K562 (cell line): ENCODE data around the gene HOXA11. TPM values are rescaled to one million over a fixed set of nuclear protein-coding genes. Genes with fewer than 3 reads are reported as not detected.

Experiments
- ATAC-seq: fragments of 200-7000 bp; cut with Tn5 transposase; 3 replicates; pipeline ENCODE4 v1.9.1; 2020; ENCODE audit warnings: moderate library complexity
- BruUV-seq: library from RNA; stranded (reverse); fragments of 400-500 nt; replicated peaks from 2 replicates; lab custom pipeline; 2021; lab: Mats Ljungman, UMichigan
- CTCF ChIA-PET: fragments of 300-600 bp; formaldehyde crosslinking; extraction: SDS; loops from one replicate; lab custom pipeline; 2021; ENCODE audit warnings: low intra/inter-chr PET ratio; lab: Yijun Ruan, JAX
- POLR2A ChIA-PET: fragments of 300-600, 350-650 bp; sonication (Branson Sonifier 250); formaldehyde crosslinking; extraction: SDS; loops from one replicate; lab custom pipeline; 2021; ENCODE audit warnings: antibody characterized with exemption, inconsistent platforms; lab: Yijun Ruan, JAX
- DNase-seq, 4 experiments: peaks; one replicate each; pipeline versions ENCODE4 v3.0.0 to v3.0.0-alpha.2; 2011 to 2018; ENCODE audit warnings: low spot score in 3 of 4, mixed read lengths in 3 of 4; ENCODE audit errors: extremely low read depth in 1 of 4
- FAIRE-seq: peaks from 2 replicates; lab custom pipeline; 2011; peaks lifted over from hg19 to GRCh38; lab: Jason Lieb, UNC
- H2AFZ ChIP-seq: 2 replicates; pipeline ENCODE4 v1.6.0; 2011; ENCODE audit warnings: low read depth, low read length, control low read depth, inconsistent platforms
- H3K27ac ChIP-seq: fragments of 200-600 bp; 3 replicates; pipeline ENCODE4 v1.8.0; 2011; ENCODE audit warnings: low read depth, mild to moderate bottlenecking, control low read depth, inconsistent platforms, low read length, moderate library complexity, mixed read lengths; ENCODE audit errors: extremely low read depth
- H3K27me3 ChIP-seq, 2 experiments: fragments of 300-600 bp in 1 of 2; 2 replicates in 1 of 2; 3 replicates in 1 of 2; pipeline versions ENCODE4 v1.6.0 to v1.8.0; 2011; ENCODE audit warnings: inconsistent platforms in 2 of 2, low read length in 2 of 2, mild to moderate bottlenecking in 1 of 2, mixed read lengths in 1 of 2, moderate library complexity in 1 of 2; ENCODE audit not compliant: control insufficient read depth in 2 of 2, insufficient read depth in 2 of 2
- H3K36me3 ChIP-seq: fragments of 300-600 bp; 3 replicates; pipeline ENCODE4 v1.8.0; 2011; ENCODE audit warnings: mild to moderate bottlenecking, low read length, inconsistent platforms; ENCODE audit not compliant: control insufficient read depth, insufficient read depth
- H3K4me1 ChIP-seq, 2 experiments: fragments of 200-600 bp in 1 of 2; replicated peaks in 1 of 2; 2 replicates in 1 of 2; 3 replicates in 1 of 2; pipeline versions ENCODE4 v1.5.1 to v1.8.0; 2011; ENCODE audit warnings: inconsistent platforms in 2 of 2, low read length in 2 of 2, mild to moderate bottlenecking in 1 of 2, mixed read lengths in 1 of 2, moderate library complexity in 1 of 2; ENCODE audit not compliant: control insufficient read depth in 2 of 2, insufficient read depth in 2 of 2
- H3K4me2 ChIP-seq: 2 replicates; pipeline ENCODE4 v1.6.1; 2011; ENCODE audit warnings: low read length, control low read depth, inconsistent platforms, mixed read lengths; ENCODE audit not compliant: insufficient read depth
- H3K4me3 ChIP-seq: fragments of 200-600 bp; sonication (generic), shearing (Covaris generic); 2 replicates; pipeline ENCODE4 v1.5.1; 2016; ENCODE audit warnings: control low read depth, inconsistent platforms
- H3K79me2 ChIP-seq: fragments of 200-600 bp; 3 replicates; pipeline ENCODE4 v1.8.0; 2011; ENCODE audit warnings: low read length, inconsistent platforms; ENCODE audit not compliant: control insufficient read depth, insufficient read depth
- H3K9ac ChIP-seq, 2 experiments: 2 replicates each; pipeline versions ENCODE4 v1.6.0 to v1.6.1; 2011; ENCODE audit warnings: low read depth in 2 of 2, low read length in 2 of 2, control low read depth in 1 of 2, inconsistent platforms in 1 of 2, mild to moderate bottlenecking in 1 of 2, mixed read lengths in 1 of 2; ENCODE audit not compliant: insufficient read depth in 1 of 2
- H3K9me1 ChIP-seq: one replicate; pipeline ENCODE4 v1.6.0; 2011; ENCODE audit warnings: inconsistent platforms, mild to moderate bottlenecking, low read length, moderate library complexity; ENCODE audit not compliant: control insufficient read depth, insufficient read depth
- H3K9me3 ChIP-seq: replicated peaks from 2 replicates; pipeline ENCODE4 v1.5.1; 2011; ENCODE audit warnings: low read depth, low read length, inconsistent platforms; ENCODE audit not compliant: control insufficient read depth, insufficient read depth
- H4K20me1 ChIP-seq: replicated peaks from 2 replicates; pipeline ENCODE4 v1.6.1; 2011; ENCODE audit warnings: low read length, inconsistent platforms, mixed read lengths; ENCODE audit not compliant: control insufficient read depth, insufficient read depth
- BRD9 ChIP-seq: fragments of 450-650 bp; IDR thresholded peaks from 2 replicates; pipeline ENCODE4 v1.6.1; 2018; ENCODE audit warnings: low read depth; ENCODE audit not compliant: partially characterized antibody
- CHD7 ChIP-seq: fragments of 200-600 bp; sonication (generic); IDR thresholded peaks from one replicate; pipeline ENCODE4 v1.6.1; 2012; ENCODE audit warnings: mild to moderate bottlenecking, low read depth, low read length, inconsistent platforms
- ETS2 ChIP-seq: IDR thresholded peaks from 2 replicates; pipeline ENCODE4 v1.6.1; 2016; ENCODE audit warnings: borderline replicate concordance, missing genetic modification characterization, mild to moderate bottlenecking, moderate library complexity, missing compliant biosample characterization; ENCODE audit not compliant: poor library complexity, severe bottlenecking
- POLR2G ChIP-seq: fragments of 200-400 bp; formaldehyde crosslinking; IDR thresholded peaks from 2 replicates; pipeline ENCODE4 v1.6.1; 2017; ENCODE audit warnings: low read depth, mild to moderate bottlenecking, antibody characterized with exemption, low read length, moderate library complexity
- WGBS: fragments of 100-300 bp; shearing (Covaris generic); methylation state at CpG from one replicate; pipeline ENCODE4 v1.1.6; 2016; ENCODE audit warnings: low coverage, mixed read lengths; ENCODE audit not compliant: insufficient coverage; ENCODE audit errors: missing lambda C conversion rate; 5-methylcytosine and 5-hydroxymethylcytosine counted together
- in situ Hi-C: fragments of 300-500 bp; cut with MboI; formaldehyde crosslinking; loops from 4 replicates; pipeline ENCODE4 v1.15.0; 2018; ENCODE audit warnings: inconsistent platforms, mixed read lengths
- intact Hi-C: fragments of 100-400 bp; cut with micrococcal nuclease; formaldehyde crosslinking; loops from 2 replicates; pipeline ENCODE4 v1.14.2; 2022
- polyA plus RNA-seq, 8 experiments: library from polyadenylated mRNA; depleted of rRNA in 4 of 8; stranded (reverse) in 5 of 8; unstranded in 3 of 8; fragments of >200 nt; fragmentation: Nextera tagmentation in 2 of 8; fragmentation: Illumina TruSeq in 1 of 8; extraction: Ambion mirVana in 2 of 8; extraction: Trizol in 1 of 8; gene quantifications; 2 replicates each; pipeline versions ENCODE4 v1.2.1 to v1.2.3, GENCODE V29; 2011 to 2014; ENCODE audit warnings: inconsistent platforms in 1 of 8, missing spikeins in 1 of 8
- total RNA-seq, 7 experiments: library from RNA; depleted of rRNA in 6 of 7; stranded (reverse); fragments of >200 nt in 6 of 7; fragmentation: Illumina TruSeq in 2 of 7; extraction: Trizol in 2 of 7; gene quantifications; 2 replicates each; pipeline versions ENCODE4 v1.2.1 to v1.2.3, GENCODE V29; 2011 to 2021; ENCODE audit warnings: low replicate concordance in 1 of 7
- TF ChIP-seq, protein P1 (sequence below): sonication (generic); formaldehyde crosslinking; IDR thresholded peaks from 2 replicates; pipeline ENCODE4 v1.8.1; 2022; ENCODE audit warnings: missing genetic modification reagents

The HOXA11 gene
- total and polyA plus RNA-seq, 9 of the 15 experiments (the other 6 are each of a cell fraction or from before 2014, with no cell fraction given), result not detected

DNA sequence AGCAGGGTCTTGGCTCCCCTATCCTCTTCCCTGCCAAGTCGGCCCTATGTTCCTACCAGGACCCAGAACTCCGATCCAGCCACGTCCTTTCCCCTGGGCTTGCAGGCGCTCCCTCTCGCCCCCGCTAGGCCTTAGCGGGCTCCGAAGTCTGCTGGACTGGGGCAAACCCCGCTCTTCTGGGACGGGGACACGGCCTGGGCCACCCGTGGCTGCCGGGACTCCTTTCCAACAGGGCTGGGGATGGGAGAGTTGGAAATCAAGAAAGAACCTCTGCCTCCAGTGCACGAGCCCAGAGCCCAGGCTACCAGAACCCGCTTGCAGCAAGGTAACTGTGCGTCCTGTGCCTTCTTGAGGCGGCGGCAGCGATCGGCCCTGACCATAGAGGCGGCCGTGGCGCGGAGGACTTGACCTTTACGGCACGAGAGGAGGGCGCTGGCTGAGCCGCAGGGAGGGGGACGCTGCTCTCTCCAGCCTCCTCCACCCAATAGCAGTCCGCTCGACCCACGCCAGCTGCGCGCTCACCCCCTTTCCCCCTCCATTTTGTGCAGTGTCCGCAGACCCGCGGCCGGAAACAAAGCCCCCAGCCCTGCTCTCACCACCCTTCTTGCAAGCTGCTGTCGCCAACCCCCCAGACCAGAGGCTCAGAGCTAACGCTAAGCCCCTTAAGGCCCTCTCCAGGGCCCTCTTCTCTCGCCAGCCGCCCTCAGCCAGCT, 7.0 kb upstream of the HOXA11 start:
- ATAC-seq, result no peak
- no peak overlapping the region for H2AFZ ChIP-seq
- POLR2A ChIA-PET, result no interaction called here
- no peak for DNase-seq
- no peaks in the 10 kb centered on the region for H3K36me3 ChIP-seq
- no peaks in the 10 kb centered on the region for H3K79me2 ChIP-seq
- BruUV-seq, result no TSS peak
- H3K27me3 ChIP-seq, result peaks cover 28 to 59% of the 10 kb centered on the region in 2 experiments
- no peaks in the 10 kb centered on the region for H3K9me1 ChIP-seq
- no peak overlapping the region for H3K27ac ChIP-seq
- no peaks in the 10 kb centered on the region for H3K9me3 ChIP-seq
- no peak for FAIRE-seq
- H3K4me2 ChIP-seq, result no peak overlapping the region
- CTCF ChIA-PET, result no interaction called here
- no peak overlapping the region for H3K9ac ChIP-seq
- WGBS, result 9% methylated on average over 31 of the region's 42 CpGs
- H3K4me1 ChIP-seq, result peaks cover 0 to 18% of the 10 kb centered on the region in 2 experiments; a peak in 2 of 5 replicates
- in situ Hi-C loops, result no loop called here
- no peaks in the 10 kb centered on the region for H4K20me1 ChIP-seq
- no peak overlapping the region for H3K4me3 ChIP-seq
- intact Hi-C loops, result no loop called here
- TF ChIP-seq, protein P1, sequence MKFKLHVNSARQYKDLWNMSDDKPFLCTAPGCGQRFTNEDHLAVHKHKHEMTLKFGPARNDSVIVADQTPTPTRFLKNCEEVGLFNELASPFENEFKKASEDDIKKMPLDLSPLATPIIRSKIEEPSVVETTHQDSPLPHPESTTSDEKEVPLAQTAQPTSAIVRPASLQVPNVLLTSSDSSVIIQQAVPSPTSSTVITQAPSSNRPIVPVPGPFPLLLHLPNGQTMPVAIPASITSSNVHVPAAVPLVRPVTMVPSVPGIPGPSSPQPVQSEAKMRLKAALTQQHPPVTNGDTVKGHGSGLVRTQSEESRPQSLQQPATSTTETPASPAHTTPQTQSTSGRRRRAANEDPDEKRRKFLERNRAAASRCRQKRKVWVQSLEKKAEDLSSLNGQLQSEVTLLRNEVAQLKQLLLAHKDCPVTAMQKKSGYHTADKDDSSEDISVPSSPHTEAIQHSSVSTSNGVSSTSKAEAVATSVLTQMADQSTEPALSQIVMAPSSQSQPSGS (CRISPR knock-in tag), result no peak
- TF ChIP-seq CHD7 (no peak), BRD9 (no peak), ETS2 (tag) (no peak), POLR2G (no peak)
